ENCODE measurements around the gene PPP3R1. TPM values are rescaled to one million over a fixed set of nuclear protein-coding genes. Genes with fewer than 3 reads are reported as not detected.

The PPP3R1 gene
- total and polyA plus RNA-seq, 2 of the 4 experiments (the other 2 are of a cell fraction): 9.1 to 17.3 TPM

DNA sequence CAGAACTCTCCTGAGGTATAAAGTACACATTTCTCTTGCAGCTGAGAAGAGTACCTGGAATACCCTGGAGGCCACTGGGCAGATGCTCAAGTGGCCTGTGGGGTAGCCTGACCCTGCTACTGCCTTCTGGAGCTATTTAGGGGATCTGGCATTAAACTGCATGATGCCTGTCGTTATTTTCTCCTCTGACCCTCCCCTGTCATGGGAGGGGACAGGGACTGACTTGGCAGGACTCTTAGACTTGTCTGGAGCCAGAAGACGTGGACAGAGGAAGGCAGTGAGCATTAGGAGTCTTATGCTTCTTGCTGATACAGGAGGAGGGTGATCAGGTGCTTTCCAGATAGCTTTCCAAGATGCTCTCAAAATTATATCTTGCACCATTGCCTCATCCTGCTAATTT lies 42.6 kb upstream of the PPP3R1 start:
- intact Hi-C loops (cut with micrococcal nuclease) (no loop called here), in situ Hi-C loops (cut with MboI; ENCODE audit: low sequenced_read_pairs) (loop anchor here (10.0 kb wide), 1 partner anchor 150 kb away; no protein-coding TSS in a partner anchor), dilution Hi-C loops (cut with HindIII; ENCODE audit: low sequenced_read_pairs, unreplicated experiment) (no loop called here)
- no peaks in the 10 kb centered on the region; the same call in 1 of the 2 replicates for H3K9me1 ChIP-seq (ENCODE audit: insufficient read depth, low read length)
- H3K56ac ChIP-seq (ENCODE audit: extremely low read depth, insufficient read depth, low read length): no peak overlapping the region
- H2AK9ac ChIP-seq (replicated peaks; ENCODE audit: low read depth, low read length, poor library complexity): no peak overlapping the region
- no peak overlapping the region for H3K4me2 ChIP-seq (ENCODE audit: low read depth, low read length)
- no peaks in the 10 kb centered on the region for H3K9me3 ChIP-seq (ENCODE audit: control insufficient read depth, insufficient read depth, low read length)
- no peak overlapping the region for H2AFZ ChIP-seq (replicated peaks; ENCODE audit: low read length, poor library complexity)
- no peak overlapping the region for H4K91ac ChIP-seq (ENCODE audit: insufficient read depth, low read depth, low read length)
- DNase-seq: no peak
- H3K4ac ChIP-seq (ENCODE audit: low read depth, low read length): no peak overlapping the region
- H3K14ac ChIP-seq (replicated peaks; ENCODE audit: low read depth, low read length): no peak overlapping the region
- H2BK15ac ChIP-seq (ENCODE audit: low read depth, low read length): no peak overlapping the region
- H3K27me3 ChIP-seq (ENCODE audit: control insufficient read depth, insufficient read depth, low read length): no peaks in the 10 kb centered on the region
- H2BK20ac ChIP-seq (ENCODE audit: low read depth, low read length): no peak overlapping the region
- ChIA-PET CTCF (interaction anchor here (1.4 kb wide), 1 partner anchor 28 kb away, joined by 3 read pairs; no protein-coding TSS in a partner anchor), POLR2A (ENCODE audit: unreplicated experiment) (no interaction called here)
- no peak overlapping the region for H3K27ac ChIP-seq (ENCODE audit: insufficient read depth, low read length)
- no peak overlapping the region for H2BK120ac ChIP-seq (ENCODE audit: low read depth, low read length)
- H3K36me3 ChIP-seq (ENCODE audit: control insufficient read depth, insufficient read depth, low read length): no peaks in the 10 kb centered on the region
- no peak overlapping the region for H3K18ac ChIP-seq (ENCODE audit: low read depth, low read length)
- H4K5ac ChIP-seq (ENCODE audit: low read depth, low read length): no peak overlapping the region
- no peak overlapping the region for H2BK5ac ChIP-seq (ENCODE audit: low read depth, low read length, poor library complexity, severe bottlenecking)
- H2AK5ac ChIP-seq (ENCODE audit: low read depth, low read length): no peak overlapping the region
- H4K8ac ChIP-seq (ENCODE audit: low read depth in 2 of 2, low read length in 2 of 2): no peak overlapping the region
- peaks cover 4% of the 10 kb centered on the region in 2 experiments; a peak in 1 of 4 replicates for H3K79me1 ChIP-seq (ENCODE audit: low read depth in 1 of 2, low read length in 2 of 2)
- H3K23ac ChIP-seq (ENCODE audit: low read depth, low read length): no peak overlapping the region
- no CpG with 5 or more reads among the region's 2 CpGs for WGBS, 2 experiments (ENCODE audit: extremely low coverage in 2 of 2, insufficient read length in 1 of 2)
- H3K4me3 ChIP-seq (ENCODE audit: insufficient read depth, low read depth, low read length): no peak overlapping the region
- H3K9ac ChIP-seq (ENCODE audit: low read depth, low read length): no peak overlapping the region
- no TSS peak for BruUV-seq (replicated peaks)
- no peak for ATAC-seq (ENCODE audit: low read depth)
- H3K4me1 ChIP-seq (ENCODE audit: control insufficient read depth, insufficient read depth, low read length): no peaks in the 10 kb centered on the region
- H4K20me1 ChIP-seq (ENCODE audit: insufficient read depth, low read length): no peaks in the 10 kb centered on the region
- no peak for TF ChIP-seq CHD1 (IDR thresholded peaks at IDR 0.05; ENCODE audit: low read depth, low read length)
- TF ChIP-seq MXI1 (IDR thresholded peaks at IDR 0.05; ENCODE audit: borderline replicate concordance, low read depth, low read length): no peak
- no peak for TF ChIP-seq RFX5 (IDR thresholded peaks at IDR 0.05; ENCODE audit: low read depth, low read length)
- TF ChIP-seq CTCF (conservative IDR thresholded peaks at IDR 0.05; ENCODE audit: low read depth, low read length): no peak
- no peak for TF ChIP-seq RAD21 (IDR thresholded peaks at IDR 0.05; ENCODE audit: low read length)
- TF ChIP-seq ELK1 (IDR thresholded peaks at IDR 0.05; ENCODE audit: borderline replicate concordance, low read depth, low read length): no peak
- no peak for TF ChIP-seq POLR2A (IDR thresholded peaks at IDR 0.05; ENCODE audit: low read depth, low read length)
- TF ChIP-seq RCOR1 (IDR thresholded peaks at IDR 0.05; ENCODE audit: insufficient replicate concordance, low read length): no peak
- no peak for TF ChIP-seq FOS (IDR thresholded peaks at IDR 0.05; ENCODE audit: low read depth, low read length)
